ENCODE measurements around the gene CDKN2C. TPM values are rescaled to one million over a fixed set of nuclear protein-coding genes. Genes with fewer than 3 reads are reported as not detected.
"Not testable (repeated sequence)": the region's sequence is repeated elsewhere in the genome, so short reads cannot be mapped to it uniquely, and the experiment has no call there.

Gene CDKN2C
- total RNA-seq, 6 donors from 2014 or later = 2.1 to 12.7 (median 8.2) TPM

DNA sequence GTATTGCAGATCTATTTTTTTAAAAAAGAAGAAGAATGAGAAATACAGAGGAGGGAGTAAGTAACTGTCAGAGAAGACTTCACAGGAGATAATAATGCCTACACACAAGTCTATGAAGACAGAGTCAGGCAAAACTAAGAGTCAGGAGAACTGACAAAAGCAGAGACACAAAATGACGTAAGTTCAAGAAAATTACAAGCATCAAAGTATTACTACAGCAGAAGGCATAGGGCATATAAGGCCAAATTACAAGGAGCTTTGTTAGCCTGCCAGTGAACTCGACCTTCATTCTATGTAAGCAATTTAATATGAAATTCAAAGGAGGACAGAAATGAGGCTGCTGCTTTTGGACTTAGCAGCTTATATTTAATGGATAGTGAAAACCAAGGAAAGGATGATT lies 33.7 kb upstream of the CDKN2C start:
- H3K9me3 ChIP-seq = no peaks in the 10 kb centered on the region
- no peaks in the 10 kb centered on the region for H3K4me1 ChIP-seq
- no peaks in the 10 kb centered on the region for H3K27me3 ChIP-seq
- 88 to 89% methylated on average over 2 of the region's 2 CpGs for WGBS, 2 donors
- H3K4me3 ChIP-seq = no peak overlapping the region
- no peaks in the 10 kb centered on the region for H3K36me3 ChIP-seq
- TF ChIP-seq, protein P1, sequence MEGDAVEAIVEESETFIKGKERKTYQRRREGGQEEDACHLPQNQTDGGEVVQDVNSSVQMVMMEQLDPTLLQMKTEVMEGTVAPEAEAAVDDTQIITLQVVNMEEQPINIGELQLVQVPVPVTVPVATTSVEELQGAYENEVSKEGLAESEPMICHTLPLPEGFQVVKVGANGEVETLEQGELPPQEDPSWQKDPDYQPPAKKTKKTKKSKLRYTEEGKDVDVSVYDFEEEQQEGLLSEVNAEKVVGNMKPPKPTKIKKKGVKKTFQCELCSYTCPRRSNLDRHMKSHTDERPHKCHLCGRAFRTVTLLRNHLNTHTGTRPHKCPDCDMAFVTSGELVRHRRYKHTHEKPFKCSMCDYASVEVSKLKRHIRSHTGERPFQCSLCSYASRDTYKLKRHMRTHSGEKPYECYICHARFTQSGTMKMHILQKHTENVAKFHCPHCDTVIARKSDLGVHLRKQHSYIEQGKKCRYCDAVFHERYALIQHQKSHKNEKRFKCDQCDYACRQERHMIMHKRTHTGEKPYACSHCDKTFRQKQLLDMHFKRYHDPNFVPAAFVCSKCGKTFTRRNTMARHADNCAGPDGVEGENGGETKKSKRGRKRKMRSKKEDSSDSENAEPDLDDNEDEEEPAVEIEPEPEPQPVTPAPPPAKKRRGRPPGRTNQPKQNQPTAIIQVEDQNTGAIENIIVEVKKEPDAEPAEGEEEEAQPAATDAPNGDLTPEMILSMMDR (IDR thresholded peaks at IDR 0.05) = no peak
- no peak for TF ChIP-seq POLR2A (IDR thresholded peaks at IDR 0.05)
- no peak for TF ChIP-seq EP300 (IDR thresholded peaks at IDR 0.05)
- no peak for TF ChIP-seq POLR2AphosphoS5 (IDR thresholded peaks at IDR 0.05)
- no peak overlapping the region for H3K27ac ChIP-seq
- no peak for DNase-seq
- no peak for ATAC-seq (ENCODE audit: low FRiP score in 2 of 2)

DNA sequence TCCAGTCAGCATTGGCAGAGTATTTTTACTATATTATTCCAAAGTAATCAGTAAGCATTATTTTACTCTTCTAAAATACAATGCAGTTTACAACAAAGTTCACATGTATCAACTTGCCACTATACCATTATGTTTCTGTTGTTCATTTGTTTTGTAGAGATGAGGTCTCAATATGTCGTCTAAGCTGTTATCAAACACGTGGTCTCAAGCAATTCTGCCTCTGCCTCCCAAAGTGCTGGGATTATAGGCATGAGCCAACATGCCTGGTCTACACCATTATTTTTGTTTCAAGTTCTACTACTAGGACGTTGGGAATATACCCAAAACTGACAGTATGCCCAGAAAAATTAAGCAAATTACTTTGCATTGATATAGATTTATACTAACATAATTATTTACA lies 29.8 kb upstream of the CDKN2C start:
- no peaks in the 10 kb centered on the region for H3K27me3 ChIP-seq
- TF ChIP-seq POLR2A (IDR thresholded peaks at IDR 0.05) = no peak
- TF ChIP-seq, protein P1 (IDR thresholded peaks at IDR 0.05) = no peak
- no peak for TF ChIP-seq EP300 (IDR thresholded peaks at IDR 0.05)
- TF ChIP-seq POLR2AphosphoS5 (IDR thresholded peaks at IDR 0.05) = no peak
- DNase-seq = no peak
- no peak for ATAC-seq (ENCODE audit: low FRiP score in 2 of 2)
- H3K36me3 ChIP-seq = no peaks in the 10 kb centered on the region
- H3K4me1 ChIP-seq = no peaks in the 10 kb centered on the region
- H3K27ac ChIP-seq = no peak overlapping the region
- no peak overlapping the region for H3K4me3 ChIP-seq
- WGBS, 2 donors = 93 to 95% methylated on average over 3 of the region's 3 CpGs
- H3K9me3 ChIP-seq = no peaks in the 10 kb centered on the region

DNA sequence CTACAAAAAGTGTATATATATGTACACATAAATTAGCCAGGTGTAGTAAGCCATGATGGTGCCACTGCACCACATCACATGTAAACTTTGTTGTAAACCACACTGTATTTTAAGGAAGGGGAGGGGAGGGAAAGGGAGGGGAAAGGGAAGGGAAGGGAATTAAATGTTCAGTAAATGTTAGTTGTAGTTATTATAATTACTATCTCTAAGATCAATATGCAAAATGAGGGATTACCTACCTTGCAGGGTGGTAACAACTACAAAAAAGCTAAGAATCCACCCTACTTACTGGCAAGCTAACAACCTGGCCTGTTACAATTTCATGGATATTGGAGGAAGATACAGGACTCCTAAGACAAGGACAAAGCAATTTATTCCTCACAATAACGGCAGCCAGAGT lies 27.7 kb upstream of the CDKN2C start:
- no peaks in the 10 kb centered on the region for H3K9me3 ChIP-seq
- H3K27me3 ChIP-seq = no peaks in the 10 kb centered on the region
- ATAC-seq (ENCODE audit: low FRiP score in 2 of 2) (no peak), DNase-seq (no peak)
- no peak overlapping the region for H3K4me3 ChIP-seq
- H3K36me3 ChIP-seq = no peaks in the 10 kb centered on the region
- WGBS, 2 donors = 81 to 91% methylated on average over 1 of the region's 1 CpG
- TF ChIP-seq POLR2A (IDR thresholded peaks at IDR 0.05) = no peak
- TF ChIP-seq EP300 (IDR thresholded peaks at IDR 0.05) = no peak
- TF ChIP-seq, protein P1 (IDR thresholded peaks at IDR 0.05) = no peak
- H3K27ac ChIP-seq = no peak overlapping the region
- H3K4me1 ChIP-seq = no peaks in the 10 kb centered on the region

DNA sequence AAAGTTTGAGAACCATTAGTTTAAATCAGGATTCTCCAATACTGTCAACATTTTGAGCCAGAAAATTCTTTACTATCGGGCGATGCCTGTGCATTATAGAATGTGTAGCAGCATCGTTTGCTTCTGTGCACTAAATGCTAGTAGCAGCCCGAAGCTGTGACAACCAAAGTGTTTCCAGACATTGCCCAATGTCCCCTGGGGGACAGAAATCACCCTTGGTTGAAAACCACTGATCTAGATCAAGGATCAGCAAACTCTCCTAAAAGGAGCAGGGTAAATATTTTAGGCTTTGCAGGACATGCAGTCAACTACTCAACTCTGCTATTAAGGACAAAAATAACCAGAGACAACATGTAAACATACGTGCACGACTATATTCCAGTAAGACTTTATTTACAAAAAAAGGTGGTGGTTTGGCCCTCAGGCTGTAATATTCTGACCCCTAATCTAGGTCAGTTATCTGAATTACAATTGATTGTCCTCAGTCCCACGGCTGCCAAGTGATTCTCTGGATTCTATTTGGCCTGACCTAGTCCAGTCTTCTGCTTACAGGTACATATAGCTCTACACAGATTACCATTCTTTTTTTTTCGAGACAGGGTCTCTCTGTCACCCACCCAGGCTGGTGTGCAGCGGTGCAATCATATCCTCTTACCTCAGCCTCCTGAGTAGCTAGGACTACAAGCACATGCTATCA lies 20.6 kb upstream of the CDKN2C start:
- Histone ChIP-seq H3K4me1 (peaks cover 0 to 4% (median 2%) of the 10 kb centered on the region in 4 donors), H3K36me3 (no peaks in the 10 kb centered on the region), H3K9me3 (no peaks in the 10 kb centered on the region), H3K27me3 (no peaks in the 10 kb centered on the region), H3K27ac (no peak overlapping the region), H3K4me3 (no peak overlapping the region)
- DNase-seq = no peak
- 86 to 90% methylated on average over 9 of the region's 9 CpGs for WGBS, 2 donors
- no peak for ATAC-seq (ENCODE audit: low FRiP score in 2 of 2)
- no peak for TF ChIP-seq POLR2AphosphoS5 (IDR thresholded peaks at IDR 0.05)
- TF ChIP-seq, protein P1 (IDR thresholded peaks at IDR 0.05) = no peak
- TF ChIP-seq EP300 (IDR thresholded peaks at IDR 0.05) = no peak
- TF ChIP-seq POLR2A (IDR thresholded peaks at IDR 0.05) = no peak

DNA sequence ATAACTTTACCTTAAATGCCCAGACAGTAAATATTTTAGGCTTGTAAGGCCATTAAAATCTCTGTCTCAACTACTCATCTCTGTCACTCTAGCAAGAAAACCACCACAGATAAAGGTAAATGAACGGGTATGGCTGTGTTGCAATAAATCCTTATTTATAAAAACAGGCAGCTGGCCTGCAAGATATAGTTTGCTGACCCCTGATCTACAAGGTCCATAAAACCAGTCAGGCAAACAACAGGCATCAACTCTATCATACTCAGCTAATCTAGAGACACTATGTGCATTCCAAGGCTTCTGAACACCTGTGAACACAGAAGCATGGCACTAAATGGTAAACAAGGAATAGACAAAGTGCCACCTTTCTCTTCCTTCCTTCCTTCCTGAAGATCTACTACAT lies 19.6 kb upstream of the CDKN2C start:
- Histone ChIP-seq H3K27me3 (no peaks in the 10 kb centered on the region), H3K27ac (no peak overlapping the region), H3K4me3 (no peak overlapping the region), H3K36me3 (no peaks in the 10 kb centered on the region), H3K9me3 (no peaks in the 10 kb centered on the region), H3K4me1 (peaks cover 0 to 4% (median 2%) of the 10 kb centered on the region in 4 donors)
- no peak for ATAC-seq (ENCODE audit: low FRiP score in 2 of 2)
- TF ChIP-seq POLR2A (IDR thresholded peaks at IDR 0.05) (no peak), POLR2AphosphoS5 (IDR thresholded peaks at IDR 0.05) (no peak), EP300 (IDR thresholded peaks at IDR 0.05) (no peak)
- TF ChIP-seq, protein P1 (IDR thresholded peaks at IDR 0.05) = no peak
- WGBS, 2 donors = 61 to 75% methylated on average over 1 of the region's 1 CpG
- no peak for DNase-seq

DNA sequence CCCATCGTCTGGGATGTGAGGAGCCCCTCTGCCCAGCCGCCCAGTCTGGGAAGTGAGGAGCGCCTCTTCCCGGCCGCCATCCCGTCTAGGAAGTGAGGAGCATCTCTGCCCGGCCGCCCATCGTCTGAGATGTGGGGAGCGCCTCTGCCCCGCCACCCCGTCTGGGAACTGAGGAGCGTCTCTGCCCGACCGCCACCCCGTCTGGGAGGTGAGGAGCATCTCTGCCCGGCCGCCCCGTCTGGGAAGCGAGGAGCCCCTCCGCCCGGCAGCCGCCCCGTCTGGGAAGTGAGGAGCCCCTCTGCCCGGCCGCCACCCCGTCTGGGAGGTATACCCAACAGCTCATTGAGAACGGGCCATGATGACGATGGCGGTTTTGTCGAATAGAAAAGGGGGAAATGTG lies 17.5 kb upstream of the CDKN2C start:
- WGBS, 2 donors = 92 to 96% methylated on average over 24 to 25 of the region's 31 CpGs
- not testable (repeated sequence) for H3K27ac ChIP-seq; H3K4me3 ChIP-seq; H3K4me1 ChIP-seq; H3K36me3 ChIP-seq; ATAC-seq (ENCODE audit: low FRiP score in 2 of 2); H3K27me3 ChIP-seq; H3K9me3 ChIP-seq
- DNase-seq = peak in 1 of 2 donors; percentile 63

Data from upper lobe of left lung (tissue), 6 donors.